Endometrial microvascular endothelial cells (primary cell): ENCODE measurements around the gene NCAN. TPM values are rescaled to one million over a fixed set of nuclear protein-coding genes. Genes with fewer than 3 reads are reported as not detected.

Experiments used
- in situ Hi-C: cut with HindIII; loops from 2 replicates; pipeline ENCODE4 v1.10.0; 2017; ENCODE audit warnings: low sequenced_read_pairs, low pct_unique_long_range_greater_than_20kb; ENCODE audit errors: inconsistent ontology term
- total RNA-seq: library from RNA; depleted of rRNA; stranded (reverse); fragments of >200 nt; gene quantifications from one replicate; pipeline ENCODE4 v1.2.3, GENCODE V29; 2015; ENCODE audit errors: inconsistent ontology term

The NCAN gene
- total RNA-seq, 1 donor from 2014 or later = not detected

DNA sequence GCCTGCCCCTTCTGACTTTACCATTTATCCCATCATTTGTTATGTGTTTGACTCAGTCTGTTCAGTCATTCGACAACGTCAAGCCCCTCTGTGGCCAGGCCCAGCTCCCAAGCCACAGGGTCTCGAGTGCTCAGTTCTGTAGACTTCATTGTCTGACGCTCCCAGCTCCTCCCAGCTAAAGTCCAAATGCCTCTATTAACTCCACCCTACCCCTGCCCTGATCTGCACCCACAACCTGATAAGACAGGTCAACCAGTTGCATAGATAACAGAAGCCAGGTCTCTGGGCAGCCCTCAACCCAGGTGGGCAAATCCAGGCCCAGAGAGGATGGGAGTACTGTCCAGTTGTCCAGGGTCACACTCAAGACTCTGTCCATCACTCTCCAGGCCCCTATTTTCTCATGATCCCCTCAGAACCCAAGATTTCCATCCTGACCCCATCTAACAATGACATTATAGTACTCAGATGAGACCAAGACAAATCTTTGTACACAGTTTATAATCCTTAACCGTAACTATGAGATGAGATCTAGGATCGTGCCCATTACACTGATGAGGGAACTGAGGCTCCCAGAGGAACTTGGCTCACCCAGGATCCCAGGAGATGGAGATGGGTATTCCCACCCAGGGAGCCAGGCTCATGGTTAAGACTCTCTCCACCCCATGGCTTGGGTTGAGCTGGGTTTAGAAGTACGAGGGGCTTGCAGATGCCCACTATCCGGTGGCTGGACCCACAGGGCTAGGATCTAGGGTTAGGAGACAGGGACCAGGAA lies 60.3 kb downstream of the NCAN start:
- in situ Hi-C loops = no loop called here

DNA sequence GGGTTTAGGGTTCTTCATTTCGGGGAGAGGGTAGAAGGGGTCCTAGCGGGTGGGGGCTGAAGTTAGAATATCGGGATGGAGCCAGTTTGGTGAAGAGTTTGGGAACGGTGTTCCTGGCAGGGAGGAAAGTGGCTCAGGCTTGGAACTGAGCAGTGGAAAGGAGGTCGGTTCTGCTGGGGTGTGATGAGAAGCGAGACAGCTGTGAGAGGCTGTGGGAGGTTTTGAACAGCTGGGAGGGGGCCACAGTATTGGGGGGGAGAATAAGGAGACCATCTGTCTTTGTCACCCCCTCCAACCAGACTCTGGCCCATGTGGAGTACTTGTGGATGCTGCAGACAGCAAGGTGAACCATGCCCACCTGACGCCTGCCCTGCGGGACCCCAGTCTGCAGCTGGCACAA lies 62.4 kb downstream of the NCAN start:
- in situ Hi-C loops = no loop called here

DNA sequence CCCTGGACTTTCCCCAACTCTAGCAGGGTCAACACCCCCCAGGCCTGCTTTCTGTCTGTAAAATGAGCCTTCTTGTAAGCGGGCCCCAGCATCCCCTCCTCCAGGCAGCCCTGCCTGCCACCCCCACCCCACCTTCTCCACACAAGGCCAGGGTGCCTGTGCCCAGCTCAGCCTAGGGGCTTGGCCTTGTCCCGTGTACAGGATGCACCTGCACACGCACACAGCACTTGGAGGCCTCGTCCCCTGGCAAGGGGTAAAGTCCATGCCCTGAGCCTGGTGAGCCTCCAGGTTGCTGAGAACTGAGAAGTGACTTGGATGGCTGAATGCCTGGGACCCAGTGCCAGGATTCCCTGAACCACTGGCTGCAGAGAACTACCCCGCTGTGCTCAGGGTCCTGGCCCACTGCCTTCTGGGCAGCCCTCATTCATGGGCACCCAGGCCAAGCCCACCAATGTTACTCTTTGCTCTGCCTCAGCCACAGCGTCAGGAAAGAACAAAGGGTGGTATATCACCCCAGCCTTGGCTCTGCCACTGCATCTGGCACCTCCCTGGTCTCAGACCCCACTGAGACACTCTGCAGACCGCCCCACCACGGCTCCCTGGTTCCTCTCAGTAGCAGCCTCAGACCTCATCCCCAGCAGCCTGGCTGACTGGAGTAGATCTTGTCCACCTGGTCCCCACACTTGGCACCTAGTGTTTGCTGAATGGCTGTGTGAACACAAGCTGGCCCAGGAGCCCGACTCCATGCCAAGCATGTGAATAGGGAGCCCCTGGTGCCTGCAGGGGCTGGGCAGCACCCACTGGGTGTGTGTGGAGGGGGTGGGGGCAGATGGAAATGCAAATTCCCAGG lies 63.2 kb downstream of the NCAN start:
- in situ Hi-C loops = no loop called here

DNA sequence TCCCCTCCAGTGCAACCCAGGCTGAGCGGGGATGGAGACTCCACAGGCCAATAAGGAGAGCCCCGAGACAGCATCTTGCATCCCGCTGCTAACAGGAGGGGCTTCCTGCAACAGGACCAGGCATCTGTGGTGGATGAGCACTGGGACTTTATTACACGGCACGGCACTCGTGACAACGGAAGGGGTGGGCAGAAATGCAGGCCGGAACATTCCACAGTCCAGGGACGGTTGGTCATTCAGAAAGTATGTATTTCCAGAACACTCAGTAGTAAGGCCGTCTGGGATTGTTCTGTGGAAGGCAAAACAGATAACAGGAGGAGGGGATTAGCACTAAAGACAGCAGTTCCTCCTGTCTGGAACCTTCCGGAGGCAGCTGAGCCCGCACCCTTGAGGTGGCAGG lies 64.6 kb downstream of the NCAN start:
- in situ Hi-C loops = no loop called here

DNA sequence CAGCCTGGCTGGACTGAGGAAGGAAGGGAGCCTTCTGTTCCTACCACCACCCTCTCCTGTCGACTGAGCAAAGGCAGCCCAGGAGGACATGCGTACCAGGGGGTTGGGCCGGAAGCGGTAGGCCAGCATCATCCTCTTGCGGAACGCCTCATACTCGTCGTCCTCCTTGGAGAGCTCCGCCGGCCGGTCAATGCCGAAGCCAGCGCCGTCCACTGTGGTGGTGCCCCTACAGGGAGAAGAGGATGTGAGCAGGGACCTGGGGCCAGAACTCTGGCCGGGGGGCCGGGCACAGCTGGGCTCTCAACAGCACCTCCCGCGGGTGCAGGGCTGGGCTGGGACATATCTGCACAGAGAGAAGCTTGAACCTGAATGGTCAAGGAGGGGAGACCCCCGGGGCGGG lies 65.1 kb downstream of the NCAN start:
- in situ Hi-C loops = no loop called here

DNA sequence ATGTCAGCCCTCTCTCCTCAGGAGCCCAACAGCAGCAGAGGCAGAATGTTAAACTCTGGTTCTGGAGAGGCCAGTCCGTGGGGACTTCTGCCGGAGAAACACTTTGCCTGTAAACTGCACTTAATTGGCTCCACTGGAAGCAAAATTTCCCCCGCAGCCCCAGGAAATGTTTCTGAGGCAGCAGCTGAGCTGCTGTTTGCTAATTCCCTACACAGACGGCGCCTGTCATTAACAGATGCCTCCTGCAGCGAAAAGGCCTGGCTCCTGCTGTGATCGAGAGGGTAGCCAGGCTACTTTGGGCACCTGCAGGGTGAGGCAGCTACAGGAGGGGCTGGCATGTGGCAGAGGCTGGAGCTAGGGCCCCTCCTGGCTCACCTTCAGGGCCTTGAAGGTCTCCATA lies 66.6 kb downstream of the NCAN start:
- in situ Hi-C loops = no loop called here

DNA sequence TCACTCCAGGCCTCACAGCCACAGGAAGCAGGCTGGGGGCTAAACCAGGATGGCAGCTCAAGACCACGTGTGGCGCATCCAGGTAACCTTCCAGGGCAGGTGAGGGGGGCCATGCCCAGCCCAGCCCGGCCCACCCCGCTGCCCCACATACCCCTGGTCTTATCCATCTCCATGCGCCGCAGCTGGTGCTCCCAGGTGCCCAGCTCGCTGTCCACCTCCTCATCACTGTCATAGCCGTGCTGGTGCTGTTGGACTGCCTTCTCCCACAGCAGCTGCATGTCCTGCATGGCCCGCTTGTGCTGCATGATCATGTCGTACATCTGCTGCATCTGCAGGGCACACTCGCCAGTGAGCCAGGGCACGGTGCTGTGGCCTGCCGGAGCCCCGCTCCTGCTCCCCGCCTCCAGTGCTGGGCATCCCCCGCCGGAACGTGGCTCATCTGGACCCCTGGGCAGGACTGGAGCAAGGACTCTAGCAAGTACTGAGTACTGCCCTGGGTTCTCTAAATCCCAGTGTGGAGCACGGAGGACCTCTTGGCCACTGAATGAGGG lies 67.4 kb downstream of the NCAN start:
- in situ Hi-C loops = no loop called here

DNA sequence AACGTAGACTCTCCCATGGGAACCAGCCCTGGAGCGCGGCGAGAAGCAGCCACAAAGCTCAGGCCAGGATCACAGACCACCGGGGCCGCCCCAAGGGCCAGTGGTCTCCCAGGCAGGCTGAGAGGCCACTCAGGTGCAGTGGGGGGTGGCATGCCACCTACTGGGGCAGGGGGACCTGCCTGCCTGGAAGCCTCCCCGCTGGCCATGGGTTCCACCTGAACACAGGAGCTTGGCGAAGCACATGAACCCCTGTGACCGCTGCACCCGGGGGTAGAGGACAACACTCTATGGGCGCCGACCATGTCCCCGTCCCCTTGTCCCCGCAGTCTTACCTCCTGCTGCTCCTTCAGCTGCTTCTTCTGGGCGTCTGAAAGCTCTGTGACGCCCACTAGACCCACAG lies 68.1 kb downstream of the NCAN start:
- in situ Hi-C loops = no loop called here

DNA sequence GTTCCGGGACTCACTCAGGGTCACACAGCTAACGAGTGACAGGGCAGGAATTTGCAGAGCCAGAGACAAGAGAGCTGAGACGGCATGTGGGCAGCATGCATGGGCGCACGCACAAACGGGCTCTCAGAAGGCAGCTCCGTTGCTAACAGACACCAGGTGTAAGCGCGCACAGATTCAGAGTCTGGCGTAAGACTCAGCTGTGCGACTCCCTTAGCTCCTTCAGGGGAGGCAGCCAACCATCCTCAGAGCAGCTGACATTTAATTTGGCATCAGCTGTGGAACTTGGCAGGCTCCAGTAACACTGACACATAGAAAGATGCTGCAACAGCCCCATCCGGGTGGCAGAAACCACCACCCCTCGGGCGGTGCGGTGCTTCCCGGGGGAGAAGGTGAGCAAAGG lies 68.8 kb downstream of the NCAN start:
- in situ Hi-C loops = no loop called here

DNA sequence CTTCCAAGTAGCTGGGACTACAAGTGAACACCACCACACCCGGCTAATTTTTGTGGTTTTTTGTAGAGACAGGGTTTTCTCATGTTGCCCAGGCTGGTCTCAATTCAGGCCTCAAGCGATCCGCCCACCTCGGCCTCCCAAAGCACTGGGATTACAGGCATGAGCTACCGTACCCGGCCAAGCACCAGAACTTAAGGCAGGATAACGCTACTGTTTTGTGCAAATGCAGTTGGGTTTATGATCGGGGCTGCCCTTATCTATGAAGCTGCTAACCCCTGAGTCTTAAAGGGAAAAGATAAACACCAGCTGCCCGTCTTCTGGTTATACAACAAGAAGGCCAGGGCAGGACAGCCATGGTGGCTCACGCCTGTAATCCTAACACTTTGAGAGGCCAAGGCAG lies 73.9 kb downstream of the NCAN start:
- in situ Hi-C loops = no loop called here

DNA sequence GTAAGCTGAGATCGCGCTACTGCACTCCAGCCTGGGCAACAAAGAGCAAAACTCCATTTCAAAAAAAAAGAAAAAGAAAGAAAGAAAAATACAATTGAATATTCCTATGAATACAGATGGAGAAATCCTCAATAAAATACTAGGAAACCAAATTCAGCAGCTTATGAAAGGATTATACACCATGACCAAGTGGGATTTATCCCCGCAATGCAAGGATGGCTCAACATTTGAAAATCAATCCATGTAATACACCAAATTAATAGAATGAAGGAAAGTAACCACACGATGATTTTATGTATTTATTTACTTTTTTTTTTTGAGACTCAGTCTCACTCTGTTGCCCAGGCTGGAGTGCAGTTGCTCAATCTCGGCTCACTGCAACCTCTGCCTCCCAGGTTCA lies 80.8 kb downstream of the NCAN start:
- in situ Hi-C loops = no loop called here

DNA sequence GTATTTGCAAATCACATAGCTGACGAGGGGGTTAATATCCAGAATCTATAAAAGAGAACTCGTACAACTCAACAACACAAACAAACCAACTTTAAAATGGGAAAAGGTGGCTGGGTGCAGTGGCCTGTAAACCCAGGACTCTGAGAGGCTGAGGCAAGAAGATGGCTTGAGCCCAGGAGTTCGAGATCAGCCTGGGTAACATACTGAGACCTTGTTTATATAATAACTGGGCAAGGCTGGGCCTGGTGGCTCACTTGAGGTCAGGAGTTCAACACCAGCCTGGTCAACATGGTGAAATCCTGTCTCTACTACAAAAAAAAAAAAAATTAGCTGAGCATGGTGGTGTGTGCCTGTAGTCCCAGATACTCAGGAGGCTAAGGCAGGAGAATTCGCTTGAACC lies 83.2 kb downstream of the NCAN start:
- in situ Hi-C loops = no loop called here

DNA sequence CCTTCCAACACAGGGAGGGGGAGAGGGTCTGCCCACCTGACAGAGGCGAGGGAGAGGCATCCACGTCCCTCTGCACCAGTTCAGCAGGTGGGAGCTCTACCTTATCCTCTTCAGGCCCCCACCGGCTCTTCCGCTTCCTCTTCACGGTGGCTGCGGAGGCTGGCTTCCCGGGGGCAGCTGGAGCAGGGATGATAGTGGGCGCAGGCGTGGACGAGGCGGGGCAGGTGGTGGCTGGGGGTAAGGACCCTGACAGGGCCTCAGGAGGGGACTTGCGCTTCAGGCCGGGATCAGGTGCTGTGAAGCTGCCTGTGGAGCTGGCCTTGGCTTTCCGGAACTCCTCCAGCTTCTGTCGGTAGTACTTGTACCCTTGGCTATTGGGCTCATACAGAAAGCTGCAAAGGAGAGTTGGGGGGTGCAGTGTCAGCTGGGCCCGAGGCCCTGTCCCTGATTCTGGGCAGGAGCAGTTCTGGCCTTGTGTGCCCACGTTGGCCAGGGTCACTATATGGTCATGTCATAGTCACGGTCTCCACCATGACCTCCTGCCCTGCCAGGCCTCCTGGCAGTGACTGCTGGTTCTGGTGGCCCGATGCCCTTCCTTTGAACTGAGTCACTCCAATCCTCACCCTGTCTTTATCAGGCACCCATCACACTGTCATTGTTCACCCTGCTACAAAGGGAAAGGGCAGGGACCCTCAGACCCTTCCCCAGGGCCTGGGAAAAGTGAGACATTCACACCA lies 85.4 kb downstream of the NCAN start:
- in situ Hi-C loops = no loop called here

DNA sequence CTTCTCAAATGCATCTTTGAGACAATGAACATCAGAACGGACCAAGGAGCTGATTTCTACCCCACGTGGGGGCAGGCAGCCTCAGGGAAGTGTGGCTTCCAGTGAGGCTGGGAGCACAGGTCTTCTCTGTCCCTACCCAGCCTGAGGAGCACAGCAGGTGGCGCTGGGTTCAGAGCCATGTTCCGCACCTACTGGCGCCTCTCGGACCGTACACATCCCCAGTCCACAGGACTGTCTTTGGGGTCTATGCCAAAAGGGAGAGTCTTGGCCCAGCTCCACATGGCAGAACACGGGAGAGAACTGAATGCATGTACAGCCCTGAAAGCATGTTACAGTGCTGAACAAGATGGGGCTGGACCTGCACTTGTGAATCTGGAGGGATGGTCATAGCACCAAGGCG lies 86.0 kb downstream of the NCAN start:
- in situ Hi-C loops = no loop called here

DNA sequence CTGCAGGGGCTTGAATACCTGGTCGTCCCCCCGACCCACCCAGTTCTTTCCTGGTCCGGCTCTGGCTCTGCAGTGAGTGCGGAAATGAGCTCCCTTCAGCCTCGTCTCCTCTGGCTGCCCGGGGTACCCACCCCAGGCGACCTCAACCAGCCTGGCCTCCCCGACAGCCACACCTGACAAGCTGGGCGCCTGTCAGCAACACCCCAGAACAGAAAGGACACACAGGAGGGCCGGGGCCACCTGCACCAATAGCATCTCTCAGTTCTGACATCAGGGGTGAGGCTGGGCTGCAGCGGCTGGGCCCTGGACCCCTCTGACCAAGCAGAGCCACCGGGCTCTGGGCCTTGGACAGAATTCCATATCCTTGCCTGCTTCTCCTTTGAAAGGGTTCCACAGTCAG lies 88.9 kb downstream of the NCAN start:
- in situ Hi-C loops = no loop called here

Other genes with a start within 250 kb of the NCAN start
- gene SUGP2, start 178.4 kb upstream of the NCAN start, total RNA-seq = 19.5 TPM
- 63.6 TPM for gene ARMC6, start 178.4 kb upstream of the NCAN start, total RNA-seq
- 1.2 TPM for gene SLC25A42, start 148.0 kb upstream of the NCAN start, total RNA-seq
- gene TMEM161A, start 73.5 kb upstream of the NCAN start, total RNA-seq = 25.1 TPM
- not detected for gene MEF2B, start 41.7 kb upstream of the NCAN start, total RNA-seq
- gene BORCS8, start 19.8 kb upstream of the NCAN start, total RNA-seq = 32.5 TPM
- 72.9 TPM for gene RFXANK, start 19.7 kb upstream of the NCAN start, total RNA-seq
- gene NR2C2AP, start 8.5 kb upstream of the NCAN start, total RNA-seq = 25.8 TPM
- not detected for gene TM6SF2, start 61.3 kb downstream of the NCAN start, total RNA-seq
- 32.2 TPM for gene SUGP1, start 108.6 kb downstream of the NCAN start, total RNA-seq
- gene MAU2, start 108.9 kb downstream of the NCAN start, total RNA-seq = 35.3 TPM
- 102 TPM for gene GATAD2A, start 193.7 kb downstream of the NCAN start, total RNA-seq